ENCODE data around the gene LGALS8. TPM values are rescaled to one million over a fixed set of nuclear protein-coding genes. Genes with fewer than 3 reads are reported as not detected.

Gene LGALS8
- total RNA-seq, 1 donor from 2014 or later, result 132 TPM

Other genes with a start within 250 kb of the LGALS8 start
- 4.4 and 8.2 TPM in 2 replicates for gene ERO1B, start 242.0 kb upstream of the LGALS8 start, total RNA-seq
- gene EDARADD, start 129.7 kb upstream of the LGALS8 start, total RNA-seq, result not detected in 2 replicates
- gene HEATR1, start 80.5 kb downstream of the LGALS8 start, total RNA-seq, result 39.3 and 44.3 TPM in 2 replicates
- 0.09 TPM in 1 of 2 replicates, not detected in the other for gene ACTN2, start 162.5 kb downstream of the LGALS8 start, total RNA-seq